Ovary (tissue), 9 donors: ENCODE results near the gene SCTR. TPM values are rescaled to one million over a fixed set of nuclear protein-coding genes. Genes with fewer than 3 reads are reported as not detected.

Experiments
- DNase-seq, 5 donors: peaks; one replicate each; pipeline ENCODE4 v3.0.0-alpha.2; 2019 to 2020
- H3K27ac ChIP-seq, 2 donors: fragments of 200-600 bp; one replicate each; pipeline versions ENCODE4 v1.5.1 to v1.8.0; 2019 to 2022
- H3K27me3 ChIP-seq: fragments of 200-600 bp; one replicate; pipeline ENCODE4 v1.8.0; 2022
- H3K36me3 ChIP-seq: fragments of 200-600 bp; sonication (generic); one replicate; pipeline ENCODE4 v1.5.1; 2019
- H3K4me1 ChIP-seq: one replicate; pipeline ENCODE4 v1.8.1; 2013; ENCODE audit warnings: mild to moderate bottlenecking, moderate library complexity; ENCODE audit not compliant: insufficient read depth
- H3K4me3 ChIP-seq: fragments of 200-600 bp; sonication (generic); one replicate; pipeline ENCODE4 v1.5.1; 2017
- H3K9me3 ChIP-seq, 2 donors: fragments of 200-600 bp in 1 of 2; sonication (generic) in 1 of 2; one replicate each; pipeline versions ENCODE4 v1.5.1 to v1.8.1; 2013 to 2019; ENCODE audit warnings: mild to moderate bottlenecking in 1 of 2, moderate library complexity in 1 of 2
- EP300 ChIP-seq: sonication (generic); formaldehyde crosslinking; IDR thresholded peaks from one replicate; pipeline ENCODE4 v1.6.1; 2017; ENCODE audit warnings: antibody characterized with exemption
- POLR2A ChIP-seq: fragments of 450-650 bp; IDR thresholded peaks from one replicate; pipeline ENCODE4 v1.6.1; 2017; ENCODE audit warnings: antibody characterized with exemption, mild to moderate bottlenecking, moderate library complexity
- WGBS, 3 donors: extraction: QIAGEN DNeasy Blood & Tissue Kit in 1 of 3; methylation state at CpG; one replicate each; pipeline versions ENCODE4 v1.1.5 to v1.1.7; 2013 to 2017; 5-methylcytosine and 5-hydroxymethylcytosine counted together
- intact Hi-C, 4 donors: fragments of 100-400 bp; cut with DNase I; formaldehyde crosslinking; loops; one replicate each; pipeline versions ENCODE4 v1.11.0 to v1.15.1; 2022 to 2023
- polyA plus RNA-seq, 2 donors: library from polyadenylated mRNA; stranded (reverse); fragments of 200-250 nt in 1 of 2; fragments of 350-450 nt in 1 of 2; fragmentation: Illumina TruSeq in 1 of 2; extraction: RNeasy Lipid Tissue Mini Kit (QIAGEN cat#74804) in 1 of 2; gene quantifications; one replicate each; pipeline ENCODE4 v1.2.3, GENCODE V29; 2013 to 2014
- total RNA-seq, 7 donors: library from RNA; depleted of rRNA in 2 of 7; stranded (reverse); fragments of >200 nt in 2 of 7; fragmentation: NEBNext Ultra II Directional in 3 of 7; extraction: Animal tissue kit (Norgen Biotek cat#: 25700) in 3 of 7; gene quantifications; one replicate each; pipeline versions ENCODE4 v1.1.0 to v1.2.4, GENCODE V29; 2016 to 2023
- TF ChIP-seq, protein P1 (sequence below), 3 donors: fragments of 450-650 bp in 2 of 3; fragments of 200-600 bp in 1 of 3; IDR thresholded peaks; one replicate each; pipeline versions ENCODE4 v1.5.1 to v1.8.0; 2016 to 2022; ENCODE audit warnings: antibody characterized with exemption in 3 of 3, mild to moderate bottlenecking in 1 of 3
- donor health status: DM: no; HTN: no; CAD: no; lungs with moderate emphysema.
- donor health status: DM: no; HTN: no; CAD: no.
- donor health status: Bipolar disorder and iron deficiency.
- donor health status: DM: yes; HTN: yes; CAD: no.
- donor health status: DM: no; HTN: no; CAD: no.
- donor health status: DM: yes; HTN: yes; CAD: no.

SCTR gene
- total and polyA plus RNA-seq, 9 donors = 0.23 to 14.1 (median 0.84) TPM; not detected in 5

GRCh38 chr2:119476301-119477112 lies 47.8 kb downstream of the SCTR start:
- Histone ChIP-seq H3K36me3 (no peaks in the 10 kb centered on the region), H3K9me3 (no peaks in the 10 kb centered on the region), H3K4me1 (peaks cover 2% of the 10 kb centered on the region), H3K4me3 (no peak overlapping the region), H3K27ac (no peak overlapping the region), H3K27me3 (no peaks in the 10 kb centered on the region)
- DNase-seq = peak; percentile 54 to 78 (median 69)
- no peak for TF ChIP-seq POLR2A
- TF ChIP-seq, protein P1, sequence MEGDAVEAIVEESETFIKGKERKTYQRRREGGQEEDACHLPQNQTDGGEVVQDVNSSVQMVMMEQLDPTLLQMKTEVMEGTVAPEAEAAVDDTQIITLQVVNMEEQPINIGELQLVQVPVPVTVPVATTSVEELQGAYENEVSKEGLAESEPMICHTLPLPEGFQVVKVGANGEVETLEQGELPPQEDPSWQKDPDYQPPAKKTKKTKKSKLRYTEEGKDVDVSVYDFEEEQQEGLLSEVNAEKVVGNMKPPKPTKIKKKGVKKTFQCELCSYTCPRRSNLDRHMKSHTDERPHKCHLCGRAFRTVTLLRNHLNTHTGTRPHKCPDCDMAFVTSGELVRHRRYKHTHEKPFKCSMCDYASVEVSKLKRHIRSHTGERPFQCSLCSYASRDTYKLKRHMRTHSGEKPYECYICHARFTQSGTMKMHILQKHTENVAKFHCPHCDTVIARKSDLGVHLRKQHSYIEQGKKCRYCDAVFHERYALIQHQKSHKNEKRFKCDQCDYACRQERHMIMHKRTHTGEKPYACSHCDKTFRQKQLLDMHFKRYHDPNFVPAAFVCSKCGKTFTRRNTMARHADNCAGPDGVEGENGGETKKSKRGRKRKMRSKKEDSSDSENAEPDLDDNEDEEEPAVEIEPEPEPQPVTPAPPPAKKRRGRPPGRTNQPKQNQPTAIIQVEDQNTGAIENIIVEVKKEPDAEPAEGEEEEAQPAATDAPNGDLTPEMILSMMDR (IDR thresholded peaks at IDR 0.05) = peak; percentile 88 to 96 (median 91)
- no peak for TF ChIP-seq EP300
- intact Hi-C loops = loop anchor here in 3 of 4 donors (1.0 to 10.0 kb wide), 4 partner anchors 69 to 462 kb away; no protein-coding TSS in a partner anchor
- WGBS, 3 donors = 21 to 28% (median 26%) methylated on average over 20 of the region's 20 CpGs

DNA sequence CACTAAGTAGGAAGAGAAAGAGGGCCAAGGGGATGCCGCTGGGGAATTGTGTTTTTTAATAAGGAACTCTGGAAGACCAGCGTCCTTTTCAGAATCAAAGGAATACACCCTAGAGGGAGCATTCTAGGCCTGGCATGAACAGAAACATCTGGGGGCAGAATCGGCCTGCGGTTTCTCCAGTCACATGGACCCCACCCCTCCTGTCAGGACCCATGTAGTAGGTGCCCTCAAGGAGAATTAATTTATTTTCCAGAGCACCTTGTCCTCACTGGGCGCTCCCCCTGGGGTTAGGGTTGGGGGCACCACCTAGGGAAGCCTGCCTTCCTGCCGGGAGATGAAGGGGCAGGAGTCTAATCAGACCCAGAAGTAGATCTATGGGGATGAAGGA lies 48.4 kb downstream of the SCTR start:
- no peak for DNase-seq
- Histone ChIP-seq H3K27ac (no peak overlapping the region), H3K9me3 (no peaks in the 10 kb centered on the region), H3K36me3 (no peaks in the 10 kb centered on the region), H3K4me1 (peaks cover 2% of the 10 kb centered on the region), H3K27me3 (no peaks in the 10 kb centered on the region), H3K4me3 (no peak overlapping the region)
- no peak for TF ChIP-seq POLR2A
- TF ChIP-seq, protein P1 (IDR thresholded peaks at IDR 0.05) = no peak
- TF ChIP-seq EP300 = no peak
- WGBS, 3 donors = 72 to 75% (median 75%) methylated on average over 6 of the region's 6 CpGs
- intact Hi-C loops = loop anchor here (1.0 to 10.0 kb wide), 4 partner anchors 69 to 461 kb away; no protein-coding TSS in a partner anchor

DNA sequence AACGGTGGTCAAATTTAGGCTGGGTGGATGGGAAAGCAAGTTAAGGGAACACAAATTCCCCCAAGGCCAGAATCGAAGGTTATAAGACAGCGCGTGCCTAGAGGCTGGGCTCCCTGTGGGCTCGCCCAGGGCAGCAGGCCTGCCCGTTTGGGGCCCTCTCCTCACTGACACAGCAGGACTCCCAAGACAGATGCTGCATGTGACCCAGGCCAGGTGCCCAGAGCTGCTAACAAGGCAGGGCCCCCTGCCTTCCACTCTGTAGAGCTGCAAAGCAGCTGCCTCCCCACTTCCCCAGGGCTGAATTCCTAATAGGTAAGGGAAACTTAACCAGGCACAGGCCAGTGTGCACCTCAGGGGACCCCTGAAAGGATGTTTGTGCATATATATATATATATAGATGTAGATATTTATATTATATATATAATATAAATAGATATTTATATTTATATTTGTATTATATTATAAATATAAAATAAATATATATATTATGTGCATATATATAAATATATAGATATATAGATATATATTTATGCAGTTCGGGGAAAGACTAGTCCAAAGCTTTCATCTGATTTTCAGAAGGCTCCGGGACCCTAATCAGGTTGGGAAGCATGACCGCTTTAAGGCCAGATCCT lies 48.9 kb downstream of the SCTR start:
- no peaks in the 10 kb centered on the region for H3K9me3 ChIP-seq
- no peaks in the 10 kb centered on the region for H3K36me3 ChIP-seq
- no peak for TF ChIP-seq EP300
- no peak for TF ChIP-seq POLR2A
- TF ChIP-seq, protein P1 (IDR thresholded peaks at IDR 0.05) = no peak
- no peak overlapping the region for H3K27ac ChIP-seq
- peaks cover 2% of the 10 kb centered on the region for H3K4me1 ChIP-seq
- intact Hi-C loops = loop anchor here in 2 of 4 donors (2.0 to 10.0 kb wide), 3 partner anchors 68 to 461 kb away; no protein-coding TSS in a partner anchor
- no peaks in the 10 kb centered on the region for H3K27me3 ChIP-seq
- no peak for DNase-seq
- 75 to 80% (median 77%) methylated on average over 9 of the region's 9 CpGs for WGBS, 3 donors
- H3K4me3 ChIP-seq = no peak overlapping the region

- Histone ChIP-seq H3K9me3 (no peaks in the 10 kb centered on the region), H3K36me3 (no peaks in the 10 kb centered on the region), H3K27ac (no peak overlapping the region), H3K27me3 (no peaks in the 10 kb centered on the region), H3K4me1 (peaks cover 2% of the 10 kb centered on the region), H3K4me3 (no peak overlapping the region)
- no peak for DNase-seq
- WGBS, 3 donors = 77 to 82% (median 79%) methylated on average over 17 of the region's 17 CpGs
- TF ChIP-seq EP300 = no peak
- no peak for TF ChIP-seq POLR2A
- TF ChIP-seq, protein P1 (IDR thresholded peaks at IDR 0.05) = no peak
- intact Hi-C loops = loop anchor here in 2 of 4 donors (2.0 to 10.0 kb wide), 3 partner anchors 67 to 460 kb away; no protein-coding TSS in a partner anchor
Measured at GRCh38 chr2:119474371-119475224, 49.7 kb downstream of the SCTR start.
